ENCODE measurements around the gene ATP5IF1. TPM values are rescaled to one million over a fixed set of nuclear protein-coding genes. Genes with fewer than 3 reads are reported as not detected.

The ATP5IF1 gene
- total and polyA plus RNA-seq, 2 of the 13 experiments (the other 11 are each of a cell fraction or from before 2014, with no cell fraction given) = 97.7 to 131 TPM

DNA sequence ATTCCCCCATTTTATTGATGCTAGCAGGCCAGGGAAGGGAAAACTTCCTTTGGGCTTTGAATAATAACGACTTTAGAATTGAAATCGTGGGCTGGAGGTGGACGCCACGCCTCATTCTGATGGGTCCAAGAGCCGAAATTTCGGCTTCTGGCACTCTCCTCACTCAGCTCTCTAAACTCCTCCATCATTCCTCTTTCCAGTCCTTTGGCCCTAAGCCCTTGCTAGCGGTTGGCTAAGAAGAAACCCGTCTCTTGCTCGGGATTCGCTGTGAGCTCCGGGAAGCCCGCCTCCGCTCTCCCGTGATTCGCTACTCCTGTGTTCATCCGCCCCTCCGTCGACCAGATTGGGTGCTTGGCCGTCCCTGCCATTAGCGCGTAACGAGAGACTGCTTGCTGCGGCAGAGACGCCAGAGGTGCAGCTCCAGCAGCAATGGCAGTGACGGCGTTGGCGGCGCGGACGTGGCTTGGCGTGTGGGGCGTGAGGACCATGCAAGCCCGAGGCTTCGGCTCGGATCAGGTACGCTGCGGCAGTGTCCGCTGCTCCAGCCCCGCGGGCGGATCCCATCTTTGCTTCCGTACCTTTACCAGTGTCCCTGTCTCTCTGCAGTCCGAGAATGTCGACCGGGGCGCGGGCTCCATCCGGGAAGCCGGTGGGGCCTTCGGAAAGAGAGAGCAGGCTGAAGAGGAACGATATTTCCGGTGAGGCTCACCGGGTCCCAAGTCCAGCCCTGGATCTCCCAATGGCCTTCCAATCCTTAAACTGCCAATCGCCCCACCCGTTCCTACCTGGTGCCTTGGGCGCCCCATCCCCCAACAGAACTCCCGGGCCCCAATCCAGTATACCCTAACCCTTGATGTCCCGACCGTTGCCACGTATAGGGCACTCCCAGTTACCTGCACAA lies at the start of gene ATP5IF1 (continued):
- TF ChIP-seq, protein P1, sequence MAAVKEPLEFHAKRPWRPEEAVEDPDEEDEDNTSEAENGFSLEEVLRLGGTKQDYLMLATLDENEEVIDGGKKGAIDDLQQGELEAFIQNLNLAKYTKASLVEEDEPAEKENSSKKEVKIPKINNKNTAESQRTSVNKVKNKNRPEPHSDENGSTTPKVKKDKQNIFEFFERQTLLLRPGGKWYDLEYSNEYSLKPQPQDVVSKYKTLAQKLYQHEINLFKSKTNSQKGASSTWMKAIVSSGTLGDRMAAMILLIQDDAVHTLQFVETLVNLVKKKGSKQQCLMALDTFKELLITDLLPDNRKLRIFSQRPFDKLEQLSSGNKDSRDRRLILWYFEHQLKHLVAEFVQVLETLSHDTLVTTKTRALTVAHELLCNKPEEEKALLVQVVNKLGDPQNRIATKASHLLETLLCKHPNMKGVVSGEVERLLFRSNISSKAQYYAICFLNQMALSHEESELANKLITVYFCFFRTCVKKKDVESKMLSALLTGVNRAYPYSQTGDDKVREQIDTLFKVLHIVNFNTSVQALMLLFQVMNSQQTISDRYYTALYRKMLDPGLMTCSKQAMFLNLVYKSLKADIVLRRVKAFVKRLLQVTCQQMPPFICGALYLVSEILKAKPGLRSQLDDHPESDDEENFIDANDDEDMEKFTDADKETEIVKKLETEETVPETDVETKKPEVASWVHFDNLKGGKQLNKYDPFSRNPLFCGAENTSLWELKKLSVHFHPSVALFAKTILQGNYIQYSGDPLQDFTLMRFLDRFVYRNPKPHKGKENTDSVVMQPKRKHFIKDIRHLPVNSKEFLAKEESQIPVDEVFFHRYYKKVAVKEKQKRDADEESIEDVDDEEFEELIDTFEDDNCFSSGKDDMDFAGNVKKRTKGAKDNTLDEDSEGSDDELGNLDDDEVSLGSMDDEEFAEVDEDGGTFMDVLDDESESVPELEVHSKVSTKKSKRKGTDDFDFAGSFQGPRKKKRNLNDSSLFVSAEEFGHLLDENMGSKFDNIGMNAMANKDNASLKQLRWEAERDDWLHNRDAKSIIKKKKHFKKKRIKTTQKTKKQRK (IDR thresholded peaks at IDR 0.05; ENCODE audit: low read length) = no peak
- TF ChIP-seq SMC3 (IDR thresholded peaks at IDR 0.05; ENCODE audit: low read length) (no peak), ZSCAN30 (CRISPR knock-in tag; IDR thresholded peaks at IDR 0.05) (no peak), TGIF2 (CRISPR knock-in tag; IDR thresholded peaks at IDR 0.05) (peak; percentile 73), SETDB1 (CRISPR knock-in tag; IDR thresholded peaks at IDR 0.05; ENCODE audit: borderline replicate concordance) (no peak), ZSCAN12 (CRISPR knock-in tag; IDR thresholded peaks at IDR 0.05) (0 out of 2 replicates have a peak, but pooled peaks have one; percentile 85), ZNF816 (CRISPR knock-in tag; IDR thresholded peaks at IDR 0.05; ENCODE audit: borderline replicate concordance) (no peak), ZNF678 (CRISPR knock-in tag; IDR thresholded peaks at IDR 0.05) (peak; percentile 75; the same call in 1 of the 2 replicates), HCFC1 (IDR thresholded peaks at IDR 0.05; ENCODE audit: low read depth, low read length) (no peak), ZSCAN20 (CRISPR knock-in tag; IDR thresholded peaks at IDR 0.05; ENCODE audit: borderline replicate concordance) (peak; percentile 71; the same call in 1 of the 2 replicates), IRX3 (CRISPR knock-in tag; IDR thresholded peaks at IDR 0.05; ENCODE audit: borderline replicate concordance, low read depth) (peak; percentile 72), EED (CRISPR knock-in tag; IDR thresholded peaks at IDR 0.05) (no peak), ZFP82 (CRISPR knock-in tag; IDR thresholded peaks at IDR 0.05; ENCODE audit: borderline replicate concordance) (no peak; the same call in 1 of the 2 replicates), RNF2 (conservative IDR thresholded peaks at IDR 0.05; ENCODE audit: low read depth) (no peak), CEBPB (IDR thresholded peaks at IDR 0.05; ENCODE audit: borderline replicate concordance, low read depth, low read length) (no peak), NFKB2 (CRISPR knock-in tag; IDR thresholded peaks at IDR 0.05; ENCODE audit: borderline replicate concordance) (peak; percentile 93; the same call in 1 of the 2 replicates), ASH2L (IDR thresholded peaks at IDR 0.05; ENCODE audit: insufficient read length, low read depth, low read length) (peak; percentile 85)
- TF ChIP-seq, protein P2, sequence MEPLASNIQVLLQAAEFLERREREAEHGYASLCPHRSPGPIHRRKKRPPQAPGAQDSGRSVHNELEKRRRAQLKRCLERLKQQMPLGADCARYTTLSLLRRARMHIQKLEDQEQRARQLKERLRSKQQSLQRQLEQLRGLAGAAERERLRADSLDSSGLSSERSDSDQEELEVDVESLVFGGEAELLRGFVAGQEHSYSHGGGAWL (CRISPR knock-in tag; IDR thresholded peaks at IDR 0.05) = peak; percentile 92
- TF ChIP-seq, protein P3, sequence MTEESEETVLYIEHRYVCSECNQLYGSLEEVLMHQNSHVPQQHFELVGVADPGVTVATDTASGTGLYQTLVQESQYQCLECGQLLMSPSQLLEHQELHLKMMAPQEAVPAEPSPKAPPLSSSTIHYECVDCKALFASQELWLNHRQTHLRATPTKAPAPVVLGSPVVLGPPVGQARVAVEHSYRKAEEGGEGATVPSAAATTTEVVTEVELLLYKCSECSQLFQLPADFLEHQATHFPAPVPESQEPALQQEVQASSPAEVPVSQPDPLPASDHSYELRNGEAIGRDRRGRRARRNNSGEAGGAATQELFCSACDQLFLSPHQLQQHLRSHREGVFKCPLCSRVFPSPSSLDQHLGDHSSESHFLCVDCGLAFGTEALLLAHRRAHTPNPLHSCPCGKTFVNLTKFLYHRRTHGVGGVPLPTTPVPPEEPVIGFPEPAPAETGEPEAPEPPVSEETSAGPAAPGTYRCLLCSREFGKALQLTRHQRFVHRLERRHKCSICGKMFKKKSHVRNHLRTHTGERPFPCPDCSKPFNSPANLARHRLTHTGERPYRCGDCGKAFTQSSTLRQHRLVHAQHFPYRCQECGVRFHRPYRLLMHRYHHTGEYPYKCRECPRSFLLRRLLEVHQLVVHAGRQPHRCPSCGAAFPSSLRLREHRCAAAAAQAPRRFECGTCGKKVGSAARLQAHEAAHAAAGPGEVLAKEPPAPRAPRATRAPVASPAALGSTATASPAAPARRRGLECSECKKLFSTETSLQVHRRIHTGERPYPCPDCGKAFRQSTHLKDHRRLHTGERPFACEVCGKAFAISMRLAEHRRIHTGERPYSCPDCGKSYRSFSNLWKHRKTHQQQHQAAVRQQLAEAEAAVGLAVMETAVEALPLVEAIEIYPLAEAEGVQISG (CRISPR knock-in tag; IDR thresholded peaks at IDR 0.05) = peak; percentile 72
- TF ChIP-seq, protein P4, sequence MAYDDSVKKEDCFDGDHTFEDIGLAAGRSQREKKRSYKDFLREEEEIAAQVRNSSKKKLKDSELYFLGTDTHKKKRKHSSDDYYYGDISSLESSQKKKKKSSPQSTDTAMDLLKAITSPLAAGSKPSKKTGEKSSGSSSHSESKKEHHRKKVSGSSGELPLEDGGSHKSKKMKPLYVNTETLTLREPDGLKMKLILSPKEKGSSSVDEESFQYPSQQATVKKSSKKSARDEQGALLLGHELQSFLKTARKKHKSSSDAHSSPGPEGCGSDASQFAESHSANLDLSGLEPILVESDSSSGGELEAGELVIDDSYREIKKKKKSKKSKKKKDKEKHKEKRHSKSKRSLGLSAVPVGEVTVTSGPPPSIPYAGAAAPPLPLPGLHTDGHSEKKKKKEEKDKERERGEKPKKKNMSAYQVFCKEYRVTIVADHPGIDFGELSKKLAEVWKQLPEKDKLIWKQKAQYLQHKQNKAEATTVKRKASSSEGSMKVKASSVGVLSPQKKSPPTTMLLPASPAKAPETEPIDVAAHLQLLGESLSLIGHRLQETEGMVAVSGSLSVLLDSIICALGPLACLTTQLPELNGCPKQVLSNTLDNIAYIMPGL (CRISPR knock-in tag; IDR thresholded peaks at IDR 0.05; ENCODE audit: borderline replicate concordance in 1 of 2, low read depth in 1 of 2) = peak; percentile 86 to 94; a peak in 2 of 4 replicates

Data from HepG2 (cell line).